ENCODE measurements around the gene TSNAX. TPM values are rescaled to one million over a fixed set of nuclear protein-coding genes. Genes with fewer than 3 reads are reported as not detected.

TSNAX gene
- total RNA-seq, 2 donors from 2014 or later, result 32.3 to 55.2 TPM

DNA sequence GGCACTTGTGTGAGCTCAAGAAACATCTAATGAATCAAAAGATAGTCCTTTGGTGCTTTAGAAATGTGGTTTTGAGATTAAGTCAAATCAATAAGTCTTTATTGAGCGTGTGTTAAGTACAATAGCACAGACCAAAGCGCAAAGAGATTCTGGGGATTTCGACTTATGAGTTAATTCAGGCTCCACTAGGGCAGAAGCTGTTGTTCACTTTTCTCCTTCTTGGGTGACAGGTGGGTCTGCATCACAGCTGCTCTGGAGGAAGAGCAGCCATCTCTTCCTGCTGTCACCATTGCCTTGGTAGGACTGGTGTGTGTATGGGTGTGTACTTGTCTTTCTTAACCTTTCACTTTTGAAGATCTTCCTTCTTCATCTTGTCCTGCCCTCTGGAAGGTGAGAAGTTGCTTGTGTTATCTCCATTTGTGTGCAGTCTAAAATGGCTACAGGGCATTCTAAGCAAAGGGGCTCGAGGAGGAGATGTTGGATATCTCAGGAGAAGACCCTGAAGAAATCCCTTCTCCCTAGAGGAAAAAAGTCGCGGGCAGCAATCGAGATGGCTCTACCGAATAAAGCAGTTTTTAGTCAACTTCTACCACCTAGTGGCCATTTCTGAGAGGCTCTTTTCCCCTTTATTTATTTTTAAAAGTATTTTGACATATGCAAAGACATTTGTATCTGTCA, 75.3 kb downstream of the TSNAX start:
- H3K4me3 Mint-ChIP-seq, result peak overlapping the region; percentile 80
- H3K9me3 Mint-ChIP-seq, result no peaks in the 10 kb centered on the region
- H3K36me3 Mint-ChIP-seq, result no peaks in the 10 kb centered on the region
- ATAC-seq (peak; percentile 75 to 77), DNase-seq (ENCODE audit: low spot score) (no peak)
- H3K27ac Mint-ChIP-seq, result peak overlapping the region; percentile 69 to 80
- H3K4me1 Mint-ChIP-seq (ENCODE audit: low read depth in 2 of 2), result peaks cover 18 to 24% of the 10 kb centered on the region in 2 donors
- no peaks in the 10 kb centered on the region for H3K27me3 Mint-ChIP-seq

DNA sequence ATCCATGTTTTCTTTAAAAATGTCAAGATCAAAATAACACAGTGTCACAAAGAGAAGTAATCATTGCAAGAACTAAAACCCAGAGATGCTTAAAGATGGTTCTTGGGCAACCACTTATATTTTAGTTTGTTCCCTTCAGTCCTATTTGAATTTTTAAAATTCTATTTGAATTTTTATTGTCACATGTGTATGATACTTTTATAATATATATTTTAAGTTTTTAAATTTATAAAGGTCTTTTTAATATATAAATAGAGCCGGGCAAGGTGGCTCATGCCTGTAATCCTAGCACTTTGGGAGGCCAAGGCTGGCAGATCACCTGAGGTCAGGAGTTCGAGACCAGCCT, 75.8 kb downstream of the TSNAX start:
- DNase-seq (ENCODE audit: low spot score) (no peak), ATAC-seq (no peak)
- Mint-ChIP-seq H3K36me3 (no peaks in the 10 kb centered on the region), H3K27me3 (no peaks in the 10 kb centered on the region), H3K4me3 (peak overlapping the region; percentile 80), H3K4me1 (ENCODE audit: low read depth in 2 of 2) (peaks cover 18 to 24% of the 10 kb centered on the region in 2 donors), H3K9me3 (no peaks in the 10 kb centered on the region), H3K27ac (peak overlapping the region; percentile 69 to 80)

DNA sequence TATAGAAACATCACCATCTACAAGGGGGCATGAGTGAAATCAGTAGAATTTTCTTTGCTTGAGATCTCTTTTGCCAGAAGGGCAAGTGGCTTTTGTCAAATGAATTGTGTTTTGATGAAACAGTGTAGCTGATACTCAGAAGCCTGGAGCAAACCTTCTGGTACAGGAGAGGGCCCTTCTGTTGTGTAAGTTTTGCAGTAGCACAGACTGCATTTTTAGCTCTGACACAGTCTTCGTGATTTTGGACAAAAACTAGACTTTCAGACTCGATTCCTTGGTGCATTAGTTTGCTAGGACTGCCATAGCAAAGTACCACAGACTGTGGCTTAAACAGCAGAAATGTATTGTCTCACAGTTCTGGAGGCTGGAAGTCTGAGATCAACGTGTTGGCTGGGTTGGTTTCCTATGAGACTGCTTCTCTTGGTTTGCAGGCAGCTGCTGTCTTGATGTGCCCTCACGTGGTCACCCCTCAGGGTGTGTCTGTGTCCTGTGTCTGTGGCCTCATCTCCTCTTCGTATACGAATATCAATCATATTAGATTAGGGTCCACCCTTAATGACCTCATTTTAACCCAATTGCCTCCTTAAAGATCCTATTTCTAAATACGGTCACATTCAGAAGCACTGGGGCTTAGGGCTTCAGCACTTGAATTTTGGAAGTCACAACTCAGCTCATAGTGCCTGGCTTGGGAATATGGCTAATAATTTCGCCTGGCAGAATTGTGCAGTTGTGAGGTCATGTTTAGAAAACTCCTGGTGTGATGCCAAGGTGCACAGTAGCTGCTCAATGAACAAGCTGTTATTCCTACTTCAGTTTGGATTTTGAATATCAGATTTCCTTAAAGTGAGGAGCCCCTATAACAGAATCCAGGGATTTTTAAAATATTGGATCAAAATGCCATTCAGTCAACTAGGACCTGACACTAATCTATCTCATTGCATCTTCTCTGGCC, 77.0 kb downstream of the TSNAX start:
- no peaks in the 10 kb centered on the region for H3K9me3 Mint-ChIP-seq
- H3K4me1 Mint-ChIP-seq (ENCODE audit: low read depth in 2 of 2), result peaks cover 18 to 24% of the 10 kb centered on the region in 2 donors
- ATAC-seq, result no peak
- peak overlapping the region; percentile 6 for H3K4me3 Mint-ChIP-seq
- no peak for DNase-seq (ENCODE audit: low spot score)
- H3K27ac Mint-ChIP-seq, result peak overlapping the region in 1 of 2 donors; percentile 28
- H3K36me3 Mint-ChIP-seq, result no peaks in the 10 kb centered on the region
- H3K27me3 Mint-ChIP-seq, result no peaks in the 10 kb centered on the region

DNA sequence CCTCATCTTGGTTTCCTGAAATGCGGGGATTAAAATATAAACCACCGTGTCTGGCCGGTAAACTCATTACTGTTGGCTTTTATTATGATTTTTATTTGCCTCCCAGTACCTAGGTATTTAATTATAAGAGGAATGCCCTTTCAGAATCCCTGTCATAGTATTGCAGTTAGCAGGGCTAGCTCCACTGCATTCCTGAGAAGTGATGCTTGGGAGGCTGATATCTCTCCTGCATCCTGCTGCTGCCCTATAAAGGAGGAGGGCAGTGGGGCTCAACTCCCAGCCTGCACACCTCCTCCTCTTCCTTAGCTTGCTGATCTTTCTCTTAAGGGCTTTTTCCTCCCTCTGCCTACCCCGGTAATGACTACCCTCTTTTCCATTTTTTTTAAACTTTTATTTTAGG, 78.2 kb downstream of the TSNAX start:
- no peak overlapping the region for H3K4me3 Mint-ChIP-seq
- peaks cover 29 to 37% of the 10 kb centered on the region in 2 donors for H3K4me1 Mint-ChIP-seq (ENCODE audit: low read depth in 2 of 2)
- peaks cover 12% of the 10 kb centered on the region for H3K36me3 Mint-ChIP-seq

DNA sequence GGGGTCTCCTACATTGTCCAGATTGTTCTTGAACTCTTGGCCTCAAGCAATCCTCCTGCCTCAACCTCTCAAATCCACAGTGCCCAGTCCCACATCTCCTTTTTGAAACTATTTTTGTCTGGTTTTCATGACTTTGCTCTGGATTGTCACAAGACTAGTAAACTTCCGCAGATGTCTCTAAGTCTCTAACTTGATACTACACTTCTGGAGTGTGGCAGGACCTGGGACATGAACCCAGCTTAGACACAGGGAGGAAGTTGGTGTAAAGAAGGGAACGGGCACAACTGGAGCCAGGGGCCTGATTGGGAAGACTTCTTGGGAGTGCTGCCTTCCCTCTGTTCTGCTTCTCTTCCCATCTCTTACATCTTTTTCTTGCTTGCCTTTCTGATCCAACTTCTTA, 81.9 kb downstream of the TSNAX start:
- peaks cover 27% of the 10 kb centered on the region for H3K36me3 Mint-ChIP-seq
- no peaks in the 10 kb centered on the region for H3K27me3 Mint-ChIP-seq
- H3K4me3 Mint-ChIP-seq, result no peak overlapping the region
- H3K27ac Mint-ChIP-seq, result peak overlapping the region; percentile 81 to 82
- ATAC-seq, result no peak
- H3K9me3 Mint-ChIP-seq, result peaks cover 3% of the 10 kb centered on the region
- DNase-seq (ENCODE audit: low spot score), result no peak
- peaks cover 51 to 57% of the 10 kb centered on the region in 2 donors for H3K4me1 Mint-ChIP-seq (ENCODE audit: low read depth in 2 of 2)

More for the DNA sequence above, 78.2 kb downstream of the TSNAX start:
- no peak for DNase-seq (ENCODE audit: low spot score)
- ATAC-seq, result no peak
- Mint-ChIP-seq H3K9me3 (no peaks in the 10 kb centered on the region), H3K27me3 (no peaks in the 10 kb centered on the region), H3K27ac (no peak overlapping the region)

DNA sequence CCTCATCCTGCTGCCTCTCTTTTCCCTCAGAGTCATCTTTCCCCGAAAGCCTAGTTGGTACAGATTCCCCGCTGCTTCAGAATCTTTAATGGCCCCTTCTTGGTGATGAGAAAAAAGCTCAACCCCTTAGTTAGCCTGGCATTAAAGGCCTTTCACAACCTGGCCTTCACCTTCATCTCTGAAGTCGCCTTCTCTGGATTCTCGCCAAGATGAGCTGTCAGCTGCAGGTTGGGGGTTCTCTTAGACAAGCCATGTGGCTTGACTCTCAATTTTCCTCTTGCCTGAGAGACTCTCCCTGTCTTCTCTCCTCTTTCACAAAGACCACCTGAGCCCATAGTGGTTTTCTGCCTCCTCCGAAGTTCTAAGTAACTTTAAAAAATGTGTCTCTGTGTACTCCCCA, 82.6 kb downstream of the TSNAX start:
- H3K4me3 Mint-ChIP-seq, result peak overlapping the region; percentile 73
- H3K4me1 Mint-ChIP-seq (ENCODE audit: low read depth in 2 of 2), result peaks cover 48 to 56% of the 10 kb centered on the region in 2 donors
- H3K9me3 Mint-ChIP-seq, result peaks cover 3% of the 10 kb centered on the region
- H3K36me3 Mint-ChIP-seq, result peaks cover 27% of the 10 kb centered on the region
- DNase-seq (ENCODE audit: low spot score) (no peak), ATAC-seq (no peak)
- H3K27ac Mint-ChIP-seq, result peak overlapping the region; percentile 81 to 82
- no peaks in the 10 kb centered on the region for H3K27me3 Mint-ChIP-seq

DNA sequence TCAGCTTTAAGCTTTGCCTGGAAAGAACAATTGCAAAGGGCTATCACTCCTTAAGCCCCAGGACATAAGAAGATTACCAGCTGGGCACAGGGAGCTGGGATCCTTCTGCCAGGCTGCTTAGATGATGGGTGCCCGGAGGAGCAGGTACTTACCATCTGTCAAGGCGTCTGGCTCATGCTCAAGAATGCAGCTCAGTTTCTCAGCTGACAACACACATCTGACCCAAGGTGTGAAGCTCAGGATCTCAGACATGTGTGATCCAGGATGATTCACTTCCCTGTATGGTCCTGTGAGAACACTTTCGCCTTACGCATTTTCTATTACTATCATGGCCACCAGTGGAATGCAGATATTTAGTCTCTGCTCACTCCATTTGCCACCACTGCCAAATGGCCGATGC, 83.4 kb downstream of the TSNAX start:
- Mint-ChIP-seq H3K36me3 (peaks cover 31% of the 10 kb centered on the region), H3K9me3 (peaks cover 3% of the 10 kb centered on the region), H3K4me3 (peak overlapping the region; percentile 73), H3K4me1 (ENCODE audit: low read depth in 2 of 2) (peaks cover 49 to 53% of the 10 kb centered on the region in 2 donors), H3K27me3 (no peaks in the 10 kb centered on the region), H3K27ac (peak overlapping the region; percentile 81 to 82)
- ATAC-seq, result peak; percentile 80 to 81
- no peak for DNase-seq (ENCODE audit: low spot score)

DNA sequence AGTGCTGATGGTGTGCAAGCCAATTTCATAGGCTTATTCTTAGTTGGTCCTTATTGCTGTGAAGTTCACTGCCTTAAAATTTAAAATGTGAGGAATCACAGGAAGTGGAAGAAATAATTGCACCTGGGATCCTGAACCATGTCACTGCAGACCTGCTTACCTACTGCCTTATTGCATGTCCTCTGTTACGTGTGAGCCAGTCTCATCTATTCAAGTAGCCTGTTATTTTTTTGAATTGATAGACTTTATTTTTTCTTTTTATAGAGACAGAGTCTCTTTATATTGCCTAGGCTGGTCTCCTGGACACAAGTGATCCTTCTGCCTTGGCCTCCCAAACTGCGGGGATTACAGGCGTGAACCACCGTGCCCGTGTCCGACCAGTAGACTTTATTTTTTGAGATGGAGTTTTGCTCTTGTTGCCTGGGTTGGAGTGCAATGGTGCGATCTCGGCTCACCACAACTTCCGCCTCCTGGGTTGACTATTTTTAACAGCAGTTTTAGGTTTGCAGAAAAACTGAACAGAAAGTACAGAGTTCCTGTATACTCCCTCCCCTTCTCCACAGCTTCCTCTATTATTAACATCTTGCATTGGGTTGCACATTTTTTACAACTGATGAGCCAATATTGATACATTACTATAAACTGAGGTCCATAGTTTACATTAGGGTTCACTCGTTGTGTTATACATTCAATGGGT, 84.1 kb downstream of the TSNAX start:
- ATAC-seq (peak; percentile 88 to 93), DNase-seq (ENCODE audit: low spot score) (peak; percentile 79)
- Mint-ChIP-seq H3K4me3 (peak overlapping the region; percentile 73), H3K9me3 (peaks cover 3% of the 10 kb centered on the region), H3K27me3 (no peaks in the 10 kb centered on the region), H3K4me1 (ENCODE audit: low read depth in 2 of 2) (peaks cover 47% of the 10 kb centered on the region in 2 donors), H3K36me3 (peaks cover 31% of the 10 kb centered on the region), H3K27ac (peak overlapping the region; percentile 81 to 82)

DNA sequence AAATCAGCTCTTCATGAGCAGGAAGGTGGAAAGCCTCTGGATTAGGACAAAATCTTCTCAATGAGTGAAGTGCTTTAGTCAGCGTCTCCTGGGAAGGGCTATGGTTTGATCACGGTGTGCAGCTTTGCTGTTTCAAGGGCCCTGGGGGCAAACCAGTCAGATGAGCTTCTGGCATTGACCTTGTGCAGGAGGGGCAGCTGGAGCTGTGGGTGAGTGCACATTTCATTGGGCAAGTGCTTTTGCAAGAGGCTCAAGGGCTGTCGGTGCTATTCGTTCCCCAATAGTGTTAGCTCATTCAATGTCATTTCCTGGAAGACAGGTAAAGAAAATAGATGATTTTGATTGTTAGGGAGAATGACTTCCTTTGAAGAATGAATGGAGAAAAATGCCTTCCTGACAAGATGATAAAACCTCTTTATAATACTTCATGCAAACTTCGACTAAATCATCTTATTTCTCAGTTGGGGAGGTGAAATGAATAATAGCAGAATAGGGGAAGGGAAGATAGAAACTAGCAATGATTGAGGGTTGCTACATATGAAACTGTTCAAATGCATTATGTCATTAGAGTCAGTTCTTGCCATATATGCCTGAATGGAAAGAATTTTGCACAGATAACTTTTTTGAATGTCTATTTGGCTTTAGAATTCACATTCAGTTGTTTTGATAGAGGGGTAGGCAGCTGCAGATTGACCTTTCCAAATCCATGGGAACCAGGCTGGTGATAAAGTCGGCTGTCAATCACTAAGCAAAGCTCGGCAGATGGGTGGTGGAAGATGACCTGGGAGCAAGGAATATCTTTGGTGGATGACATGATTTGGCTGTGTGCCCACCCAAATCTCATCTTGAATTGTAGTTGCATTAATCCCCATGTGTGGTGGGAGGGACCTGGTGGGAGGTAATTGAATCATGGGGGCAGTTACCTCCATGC, 85.2 kb downstream of the TSNAX start:
- Mint-ChIP-seq H3K4me3 (peak overlapping the region; percentile 73), H3K9me3 (peaks cover 3% of the 10 kb centered on the region), H3K36me3 (peaks cover 31% of the 10 kb centered on the region), H3K4me1 (ENCODE audit: low read depth in 2 of 2) (peaks cover 47% of the 10 kb centered on the region in 2 donors), H3K27ac (peak overlapping the region; percentile 81 to 82), H3K27me3 (peaks cover 0 to 7% of the 10 kb centered on the region in 2 donors)
- DNase-seq (ENCODE audit: low spot score), result no peak
- peak in 1 of 2 donors; percentile 17 for ATAC-seq

Other genes starting within 250 kb of the TSNAX start
- gene EXOC8, start 190.8 kb upstream of the TSNAX start, total RNA-seq, result 10 to 100 TPM; 20.2 to 25.2 TPM
- 10 to 100 TPM; 16.0 to 23.1 TPM for gene SPRTN, start 190.4 kb upstream of the TSNAX start, total RNA-seq
- gene EGLN1, start 106.4 kb upstream of the TSNAX start, total RNA-seq, result 10 to 100 TPM; 15.5 to 25.9 TPM
- gene DISC1, start 98.1 kb downstream of the TSNAX start, total RNA-seq, result 1 to 10 TPM; 4.0 to 8.8 TPM